BJ (cell line): Measurements from ENCODE around the gene PDE7B. TPM values are rescaled to one million over a fixed set of nuclear protein-coding genes. Genes with fewer than 3 reads are reported as not detected.

ENCODE experiments used
- CTCF ChIA-PET: fragments of 350-600 bp; formaldehyde crosslinking; extraction: SDS; loops from one replicate; lab custom pipeline; 2021; ENCODE audit warnings: antibody characterized with exemption, inconsistent platforms; lab: Yijun Ruan, JAX
- POLR2A ChIA-PET: fragments of 300-600 bp; sonication (Branson Sonifier 250); formaldehyde crosslinking; extraction: SDS; loops from one replicate; lab custom pipeline; 2021; ENCODE audit warnings: antibody characterized with exemption; lab: Charles Lee
- DNase-seq: peaks from one replicate; pipeline ENCODE4 v3.0.0-alpha.2; 2011; ENCODE audit warnings: low read depth
- H3K27me3 ChIP-seq: 2 replicates; pipeline ENCODE4 v1.6.0; 2011; ENCODE audit warnings: low read length; ENCODE audit not compliant: control insufficient read depth, insufficient read depth
- H3K36me3 ChIP-seq: 2 replicates; pipeline ENCODE4 v1.5.1; 2011; ENCODE audit warnings: low read length; ENCODE audit not compliant: control insufficient read depth, insufficient read depth
- H3K4me3 ChIP-seq: 2 replicates; pipeline ENCODE4 v1.5.1; 2011; ENCODE audit warnings: low read depth, mild to moderate bottlenecking, control low read depth, low read length
- CTCF ChIP-seq: IDR thresholded peaks from 2 replicates; pipeline ENCODE4 v1.5.1; 2011; ENCODE audit warnings: low read depth, mild to moderate bottlenecking, control low read depth, inconsistent platforms, low read length, moderate library complexity; ENCODE audit not compliant: insufficient read depth
- polyA plus RNA-seq: library from polyadenylated mRNA; depleted of rRNA; stranded (reverse); fragments of >200 nt; gene quantifications from 2 replicates; pipeline ENCODE4 v1.2.3, GENCODE V29; 2011

PDE7B gene
- polyA plus RNA-seq, 1 experiment, result 2.7 TPM

GRCh38 chr6:136173519-136174507 lies 322.3 kb downstream of the PDE7B start:
- 0 out of 2 replicates have a peak, but pooled peaks cover 1% of the 10 kb centered on the region for H3K36me3 ChIP-seq
- ChIA-PET CTCF (interaction anchor here (0.6 kb wide), 1 partner anchor 12 kb away, joined by 3 read pairs; no protein-coding TSS in a partner anchor), POLR2A (no interaction called here)
- DNase-seq, result no peak
- no peak for TF ChIP-seq CTCF
- H3K4me3 ChIP-seq, result no peak overlapping the region
- no peaks in the 10 kb centered on the region for H3K27me3 ChIP-seq

- ChIA-PET CTCF (interaction anchor here (0.6 kb wide), 1 partner anchor 11 kb away, joined by 3 read pairs; no protein-coding TSS in a partner anchor), POLR2A (no interaction called here)
- TF ChIP-seq CTCF, result no peak
- DNase-seq, result no peak
- H3K36me3 ChIP-seq, result 0 out of 2 replicates have a peak, but pooled peaks cover 1% of the 10 kb centered on the region
- H3K27me3 ChIP-seq, result no peaks in the 10 kb centered on the region
- no peak overlapping the region for H3K4me3 ChIP-seq
Measured at GRCh38 chr6:136174510-136174909, 323.0 kb downstream of the PDE7B start.

- DNase-seq, result no peak
- 0 out of 2 replicates have a peak, but pooled peaks cover 1% of the 10 kb centered on the region for H3K36me3 ChIP-seq
- no peaks in the 10 kb centered on the region for H3K27me3 ChIP-seq
- TF ChIP-seq CTCF, result no peak
- ChIA-PET POLR2A (no interaction called here), CTCF (no interaction called here)
- no peak overlapping the region for H3K4me3 ChIP-seq
Measured at GRCh38 chr6:136175873-136176272, 324.4 kb downstream of the PDE7B start.

- Histone ChIP-seq H3K27me3 (no peaks in the 10 kb centered on the region), H3K36me3 (0 out of 2 replicates have a peak, but pooled peaks cover 1% of the 10 kb centered on the region), H3K4me3 (no peak overlapping the region)
- ChIA-PET CTCF (interaction anchor here (1.6 kb wide), 1 partner anchor 22 kb away, joined by 4 read pairs; no protein-coding TSS in a partner anchor), POLR2A (no interaction called here)
- no peak for TF ChIP-seq CTCF
- DNase-seq, result no peak
Measured at GRCh38 chr6:136178749-136179148, 327.2 kb downstream of the PDE7B start.

GRCh38 chr6:136180704-136181511 lies 329.4 kb downstream of the PDE7B start:
- CTCF ChIA-PET, result no interaction called here
- POLR2A ChIA-PET, result no interaction called here
- no peak overlapping the region for H3K4me3 ChIP-seq
- no peaks in the 10 kb centered on the region for H3K27me3 ChIP-seq
- DNase-seq, result no peak
- no peak for TF ChIP-seq CTCF
- H3K36me3 ChIP-seq, result no peaks in the 10 kb centered on the region
